ENCODE data around the gene AIG1.
A peak's percentile ranks its signal among the peaks of the same experiment; 100 is the strongest.
"Not testable (repeated sequence)": the region's sequence is repeated elsewhere in the genome, so short reads cannot be mapped to it uniquely, and the experiment has no call there.

AIG1 gene

GRCh38 chr6:143130928-143131327 is 70.2 kb downstream of the AIG1 start:
- Mint-ChIP-seq H3K4me1 (ENCODE audit: low read depth) (peaks cover 6% of the 10 kb centered on the region), H3K27ac (no peak overlapping the region), H3K4me3 (no peak overlapping the region), H3K9me3 (peaks cover 17% of the 10 kb centered on the region), H3K36me3 (ENCODE audit: low read depth) (peaks cover 38% of the 10 kb centered on the region), H3K27me3 (no peaks in the 10 kb centered on the region)
- intact Hi-C loops (cut with micrococcal nuclease) = no loop called here

- intact Hi-C loops (cut with micrococcal nuclease) = no loop called here
- no peak overlapping the region for H3K27ac Mint-ChIP-seq
- H3K4me3 Mint-ChIP-seq = no peak overlapping the region
- H3K4me1 Mint-ChIP-seq (ENCODE audit: low read depth) = peaks cover 15% of the 10 kb centered on the region
- peaks cover 49% of the 10 kb centered on the region for H3K36me3 Mint-ChIP-seq (ENCODE audit: low read depth)
- H3K9me3 Mint-ChIP-seq = peaks cover 14% of the 10 kb centered on the region
- no peaks in the 10 kb centered on the region for H3K27me3 Mint-ChIP-seq
Observed at GRCh38 chr6:143135325-143135724, 74.6 kb downstream of the AIG1 start.

GRCh38 chr6:143135797-143136561 is 75.3 kb downstream of the AIG1 start:
- intact Hi-C loops (cut with micrococcal nuclease) = no loop called here
- no peak overlapping the region for H3K27ac Mint-ChIP-seq
- H3K36me3 Mint-ChIP-seq (ENCODE audit: low read depth) = peaks cover 49% of the 10 kb centered on the region
- no peaks in the 10 kb centered on the region for H3K27me3 Mint-ChIP-seq
- H3K4me3 Mint-ChIP-seq = no peak overlapping the region
- peaks cover 15% of the 10 kb centered on the region for H3K4me1 Mint-ChIP-seq (ENCODE audit: low read depth)
- peaks cover 8% of the 10 kb centered on the region for H3K9me3 Mint-ChIP-seq

GRCh38 chr6:143136647-143137046 is 76.0 kb downstream of the AIG1 start:
- H3K27me3 Mint-ChIP-seq = no peaks in the 10 kb centered on the region
- peaks cover 47% of the 10 kb centered on the region for H3K36me3 Mint-ChIP-seq (ENCODE audit: low read depth)
- intact Hi-C loops (cut with micrococcal nuclease) = no loop called here
- H3K4me3 Mint-ChIP-seq = no peak overlapping the region
- peaks cover 15% of the 10 kb centered on the region for H3K4me1 Mint-ChIP-seq (ENCODE audit: low read depth)
- no peak overlapping the region for H3K27ac Mint-ChIP-seq
- H3K9me3 Mint-ChIP-seq = peaks cover 1% of the 10 kb centered on the region

GRCh38 chr6:143139239-143139784 is 78.6 kb downstream of the AIG1 start:
- H3K36me3 Mint-ChIP-seq (ENCODE audit: low read depth) = peaks cover 52% of the 10 kb centered on the region
- no peak overlapping the region for H3K27ac Mint-ChIP-seq
- no peaks in the 10 kb centered on the region for H3K9me3 Mint-ChIP-seq
- no peaks in the 10 kb centered on the region for H3K27me3 Mint-ChIP-seq
- intact Hi-C loops (cut with micrococcal nuclease) = no loop called here
- H3K4me3 Mint-ChIP-seq = no peak overlapping the region
- H3K4me1 Mint-ChIP-seq (ENCODE audit: low read depth) = peaks cover 15% of the 10 kb centered on the region

GRCh38 chr6:143139884-143140283 is 79.2 kb downstream of the AIG1 start:
- H3K27ac Mint-ChIP-seq; intact Hi-C loops (cut with micrococcal nuclease); H3K4me3 Mint-ChIP-seq; H3K27me3 Mint-ChIP-seq; H3K9me3 Mint-ChIP-seq: not testable (repeated sequence)
- Mint-ChIP-seq H3K36me3 (ENCODE audit: low read depth) (peaks cover 52% of the 10 kb centered on the region), H3K4me1 (ENCODE audit: low read depth) (peaks cover 15% of the 10 kb centered on the region)

- Mint-ChIP-seq H3K9me3 (no peaks in the 10 kb centered on the region), H3K4me3 (no peak overlapping the region), H3K27ac (no peak overlapping the region), H3K4me1 (ENCODE audit: low read depth) (peaks cover 15% of the 10 kb centered on the region), H3K36me3 (ENCODE audit: low read depth) (peaks cover 52% of the 10 kb centered on the region), H3K27me3 (no peaks in the 10 kb centered on the region)
- intact Hi-C loops (cut with micrococcal nuclease) = no loop called here
Observed at GRCh38 chr6:143140767-143141166, 80.1 kb downstream of the AIG1 start.

GRCh38 chr6:143141442-143141841 is 80.8 kb downstream of the AIG1 start:
- no peak overlapping the region for H3K27ac Mint-ChIP-seq
- H3K9me3 Mint-ChIP-seq = no peaks in the 10 kb centered on the region
- intact Hi-C loops (cut with micrococcal nuclease) = no loop called here
- H3K4me1 Mint-ChIP-seq (ENCODE audit: low read depth) = peaks cover 16% of the 10 kb centered on the region
- H3K27me3 Mint-ChIP-seq = no peaks in the 10 kb centered on the region
- peaks cover 53% of the 10 kb centered on the region for H3K36me3 Mint-ChIP-seq (ENCODE audit: low read depth)
- H3K4me3 Mint-ChIP-seq = no peak overlapping the region

- intact Hi-C loops (cut with micrococcal nuclease) = no loop called here
- Mint-ChIP-seq H3K27me3 (no peaks in the 10 kb centered on the region), H3K36me3 (ENCODE audit: low read depth) (peaks cover 21% of the 10 kb centered on the region), H3K9me3 (no peaks in the 10 kb centered on the region), H3K27ac (no peak overlapping the region), H3K4me1 (ENCODE audit: low read depth) (peaks cover 16% of the 10 kb centered on the region), H3K4me3 (no peak overlapping the region)
Observed at GRCh38 chr6:143146186-143146851, 85.6 kb downstream of the AIG1 start.

GRCh38 chr6:143149771-143150170 is 89.1 kb downstream of the AIG1 start:
- no peak overlapping the region for H3K27ac Mint-ChIP-seq
- H3K9me3 Mint-ChIP-seq = no peaks in the 10 kb centered on the region
- no peak overlapping the region for H3K4me3 Mint-ChIP-seq
- peaks cover 22% of the 10 kb centered on the region for H3K36me3 Mint-ChIP-seq (ENCODE audit: low read depth)
- H3K4me1 Mint-ChIP-seq (ENCODE audit: low read depth) = peaks cover 21% of the 10 kb centered on the region
- H3K27me3 Mint-ChIP-seq = no peaks in the 10 kb centered on the region
- intact Hi-C loops (cut with micrococcal nuclease) = loop anchor here (1.0 kb wide), 1 partner anchor 17 kb away; no protein-coding TSS in a partner anchor

- Mint-ChIP-seq H3K4me3 (no peak overlapping the region), H3K27me3 (no peaks in the 10 kb centered on the region), H3K27ac (no peak overlapping the region), H3K4me1 (ENCODE audit: low read depth) (peaks cover 24% of the 10 kb centered on the region), H3K9me3 (no peaks in the 10 kb centered on the region), H3K36me3 (ENCODE audit: low read depth) (peaks cover 22% of the 10 kb centered on the region)
- intact Hi-C loops (cut with micrococcal nuclease) = no loop called here
Observed at GRCh38 chr6:143150281-143150680, 89.6 kb downstream of the AIG1 start.

- H3K9me3 Mint-ChIP-seq = no peaks in the 10 kb centered on the region
- H3K27ac Mint-ChIP-seq = no peak overlapping the region
- H3K27me3 Mint-ChIP-seq = no peaks in the 10 kb centered on the region
- no peak overlapping the region for H3K4me3 Mint-ChIP-seq
- peaks cover 21% of the 10 kb centered on the region for H3K36me3 Mint-ChIP-seq (ENCODE audit: low read depth)
- peaks cover 32% of the 10 kb centered on the region for H3K4me1 Mint-ChIP-seq (ENCODE audit: low read depth)
- intact Hi-C loops (cut with micrococcal nuclease) = no loop called here
Observed at GRCh38 chr6:143151381-143151780, 90.7 kb downstream of the AIG1 start.

GRCh38 chr6:143155681-143156080 is 95.0 kb downstream of the AIG1 start:
- no peaks in the 10 kb centered on the region for H3K27me3 Mint-ChIP-seq
- intact Hi-C loops (cut with micrococcal nuclease) = no loop called here
- H3K27ac Mint-ChIP-seq = peak overlapping the region; percentile 3
- H3K9me3 Mint-ChIP-seq = no peaks in the 10 kb centered on the region
- peaks cover 52% of the 10 kb centered on the region for H3K4me1 Mint-ChIP-seq (ENCODE audit: low read depth)
- peaks cover 7% of the 10 kb centered on the region for H3K36me3 Mint-ChIP-seq (ENCODE audit: low read depth)
- no peak overlapping the region for H3K4me3 Mint-ChIP-seq

GRCh38 chr6:143157131-143157530 is 96.4 kb downstream of the AIG1 start:
- H3K27me3 Mint-ChIP-seq = no peaks in the 10 kb centered on the region
- intact Hi-C loops (cut with micrococcal nuclease) = no loop called here
- peaks cover 7% of the 10 kb centered on the region for H3K36me3 Mint-ChIP-seq (ENCODE audit: low read depth)
- peaks cover 52% of the 10 kb centered on the region for H3K4me1 Mint-ChIP-seq (ENCODE audit: low read depth)
- no peaks in the 10 kb centered on the region for H3K9me3 Mint-ChIP-seq
- no peak overlapping the region for H3K4me3 Mint-ChIP-seq
- no peak overlapping the region for H3K27ac Mint-ChIP-seq
